AG04450 (cell line): ENCODE data around the gene CAMLG. TPM values are rescaled to one million over a fixed set of nuclear protein-coding genes. Genes with fewer than 3 reads are reported as not detected.

ENCODE experiments used
- CTCF ChIA-PET: fragments of 300-600, 350-600 bp; formaldehyde crosslinking; extraction: SDS; loops from one replicate; lab custom pipeline; 2022; ENCODE audit warnings: antibody characterized with exemption, inconsistent platforms; lab: Charles Lee
- POLR2A ChIA-PET: fragments of 350-600 bp; formaldehyde crosslinking; extraction: SDS; loops from one replicate; lab custom pipeline; 2021; ENCODE audit warnings: antibody characterized with exemption, inconsistent platforms; lab: Yijun Ruan, JAX
- DNase-seq: peaks from one replicate; pipeline ENCODE4 v3.0.0-alpha.2; 2011; ENCODE audit warnings: low read depth, low spot score
- H3K27ac ChIP-seq: one replicate; pipeline ENCODE4 v1.5.1; 2012; ENCODE audit warnings: low read depth, low read length, control low read depth
- H3K27me3 ChIP-seq: one replicate; pipeline ENCODE4 v1.6.0; 2012; ENCODE audit warnings: low read length; ENCODE audit not compliant: control insufficient read depth, insufficient read depth
- H3K4me3 ChIP-seq: 2 replicates; pipeline ENCODE4 v1.5.1; 2011; ENCODE audit warnings: mild to moderate bottlenecking, low read depth, low read length, control low read depth
- H3K9me3 ChIP-seq: 2 replicates; pipeline ENCODE4 v1.5.1; 2012; ENCODE audit warnings: low read length; ENCODE audit not compliant: control insufficient read depth, insufficient read depth
- CTCF ChIP-seq: IDR thresholded peaks from 2 replicates; pipeline ENCODE4 v1.5.1; 2011; ENCODE audit warnings: low read depth, low read length, control low read depth, inconsistent platforms
- polyA plus RNA-seq: library from polyadenylated mRNA; depleted of rRNA; stranded (reverse); fragments of >200 nt; gene quantifications from 2 replicates; pipeline ENCODE4 v1.2.3, GENCODE V29; 2011

The CAMLG gene
- polyA plus RNA-seq, 1 experiment: 29.3 TPM

- ChIA-PET CTCF (no interaction called here), POLR2A (no interaction called here)
- Histone ChIP-seq H3K27ac (no peak overlapping the region), H3K9me3 (no peaks in the 10 kb centered on the region), H3K27me3 (no peaks in the 10 kb centered on the region), H3K4me3 (no peak overlapping the region)
- no peak for DNase-seq
- TF ChIP-seq CTCF: no peak
These were observed 39.0 kb downstream of the CAMLG start for GRCh38 chr5:134777366-134777765.

- Histone ChIP-seq H3K4me3 (no peak overlapping the region), H3K9me3 (no peaks in the 10 kb centered on the region), H3K27ac (no peak overlapping the region), H3K27me3 (no peaks in the 10 kb centered on the region)
- ChIA-PET CTCF (interaction anchor here (0.5 to 1.2 kb wide), 3 partner anchors 67 to 174 kb away, joined by 3 to 4 read pairs (median 4); partner anchors contain the start of gene PCBD2), POLR2A (interaction anchor here (0.7 to 1.3 kb wide), 2 partner anchors 58 to 121 kb away, joined by 3 read pairs; partner anchors contain the start of gene PCBD2)
- peak; percentile 45 for TF ChIP-seq CTCF
- no peak for DNase-seq
These were observed 46.0 kb downstream of the CAMLG start for GRCh38 chr5:134784241-134784920.

- DNase-seq: no peak
- CTCF ChIA-PET: interaction anchor here (0.5 to 1.2 kb wide), 3 partner anchors 66 to 175 kb away, joined by 3 to 4 read pairs (median 4); partner anchors contain the start of gene PCBD2
- no peaks in the 10 kb centered on the region for H3K9me3 ChIP-seq
- H3K4me3 ChIP-seq: no peak overlapping the region
- POLR2A ChIA-PET: interaction anchor here (0.7 to 1.3 kb wide), 2 partner anchors 57 to 120 kb away, joined by 3 read pairs; partner anchors contain the start of gene PCBD2
- no peak overlapping the region for H3K27ac ChIP-seq
- no peaks in the 10 kb centered on the region for H3K27me3 ChIP-seq
- TF ChIP-seq CTCF: no peak
These were observed 46.7 kb downstream of the CAMLG start for GRCh38 chr5:134784946-134785620.

GRCh38 chr5:134787692-134788091 is 49.3 kb downstream of the CAMLG start:
- no peak overlapping the region for H3K4me3 ChIP-seq
- POLR2A ChIA-PET: no interaction called here

More at GRCh38 chr5:134787692-134788091, 49.3 kb downstream of the CAMLG start:
- CTCF ChIA-PET: no interaction called here
- no peak for DNase-seq
- H3K27me3 ChIP-seq: no peaks in the 10 kb centered on the region
- TF ChIP-seq CTCF: no peak
- no peaks in the 10 kb centered on the region for H3K9me3 ChIP-seq
- no peak overlapping the region for H3K27ac ChIP-seq
